Activated CD8-positive, alpha-beta memory T cell treated with anti-CD3 and anti-CD28 coated beads, Interleukin-2, amount 10 ng/mL, durations not matched to agents 7 days and 5 days (primary cell): ENCODE results near the gene ASL. TPM values are rescaled to one million over a fixed set of nuclear protein-coding genes. Genes with fewer than 3 reads are reported as not detected.
"Not testable (repeated sequence)": the region's sequence is repeated elsewhere in the genome, so short reads cannot be mapped to it uniquely, and the experiment has no call there.

Experiments
- ATAC-seq: fragments of 150-1000 bp; cut with Tn5 transposase; one replicate; pipeline ENCODE4 v1.10.0; 2021; ENCODE audit warnings: moderate library complexity
- CTCF ChIA-PET: fragments of 350-600 bp; sonication (Branson Sonifier 250); formaldehyde crosslinking; loops from one replicate; lab custom pipeline; 2021; ENCODE audit warnings: antibody characterized with exemption; lab: Charles Lee
- DNase-seq: peaks from one replicate; pipeline ENCODE4 v3.0.0-alpha.2; 2020
- H3K27ac Mint-ChIP-seq: one replicate; pipeline ENCODE4 v1.8.0; 2021; ENCODE audit warnings: mild to moderate bottlenecking, mixed read lengths
- H3K27me3 Mint-ChIP-seq: one replicate; pipeline ENCODE4 v1.8.0; 2021; ENCODE audit warnings: mixed read lengths
- H3K36me3 Mint-ChIP-seq: one replicate; pipeline ENCODE4 v1.8.0; 2021; ENCODE audit warnings: mild to moderate bottlenecking, mixed read lengths
- H3K4me1 Mint-ChIP-seq: one replicate; pipeline ENCODE4 v1.8.0; 2021; ENCODE audit warnings: mixed read lengths
- H3K4me3 Mint-ChIP-seq: one replicate; pipeline ENCODE4 v1.8.0; 2021; ENCODE audit warnings: mild to moderate bottlenecking, moderate library complexity, mixed read lengths
- H3K9me3 Mint-ChIP-seq: one replicate; pipeline ENCODE4 v1.8.0; 2022; ENCODE audit warnings: low read depth, mixed read lengths
- total RNA-seq, 2 experiments: library from RNA; stranded (reverse); gene quantifications; one replicate each; pipeline ENCODE4 v1.2.3, GENCODE V29; 2021

ASL gene
- total RNA-seq: 10 to 100 TPM; 30.1 to 36.7 TPM

- Mint-ChIP-seq H3K4me3 (peak within 1 kb of the TSS; percentile 80), H3K4me1 (peaks cover 20% of the 10 kb centered on the region), H3K27ac (peak within 1 kb of the TSS; percentile 74), H3K36me3 (no peaks in the 10 kb centered on the region), H3K9me3 (no peaks in the 10 kb centered on the region), H3K27me3 (no peaks in the 10 kb centered on the region)
- ATAC-seq (peak; percentile 98), DNase-seq (peak; percentile 92)
- CTCF ChIA-PET: no interaction called here
These were observed at the start of gene ASL for GRCh38 chr7:66075590-66076461. ASL (plus strand) TSS chr7:66075819; CDS start chr7:66076082, 263 bp downstream.

GRCh38 chr7:66028342-66028741, 47.3 kb upstream of the ASL start:
- CTCF ChIA-PET, H3K36me3 Mint-ChIP-seq, H3K4me1 Mint-ChIP-seq, H3K27ac Mint-ChIP-seq, H3K4me3 Mint-ChIP-seq, H3K9me3 Mint-ChIP-seq, DNase-seq, ATAC-seq: not testable (repeated sequence)
- H3K27me3 Mint-ChIP-seq: peaks cover 10% of the 10 kb centered on the region

DNA sequence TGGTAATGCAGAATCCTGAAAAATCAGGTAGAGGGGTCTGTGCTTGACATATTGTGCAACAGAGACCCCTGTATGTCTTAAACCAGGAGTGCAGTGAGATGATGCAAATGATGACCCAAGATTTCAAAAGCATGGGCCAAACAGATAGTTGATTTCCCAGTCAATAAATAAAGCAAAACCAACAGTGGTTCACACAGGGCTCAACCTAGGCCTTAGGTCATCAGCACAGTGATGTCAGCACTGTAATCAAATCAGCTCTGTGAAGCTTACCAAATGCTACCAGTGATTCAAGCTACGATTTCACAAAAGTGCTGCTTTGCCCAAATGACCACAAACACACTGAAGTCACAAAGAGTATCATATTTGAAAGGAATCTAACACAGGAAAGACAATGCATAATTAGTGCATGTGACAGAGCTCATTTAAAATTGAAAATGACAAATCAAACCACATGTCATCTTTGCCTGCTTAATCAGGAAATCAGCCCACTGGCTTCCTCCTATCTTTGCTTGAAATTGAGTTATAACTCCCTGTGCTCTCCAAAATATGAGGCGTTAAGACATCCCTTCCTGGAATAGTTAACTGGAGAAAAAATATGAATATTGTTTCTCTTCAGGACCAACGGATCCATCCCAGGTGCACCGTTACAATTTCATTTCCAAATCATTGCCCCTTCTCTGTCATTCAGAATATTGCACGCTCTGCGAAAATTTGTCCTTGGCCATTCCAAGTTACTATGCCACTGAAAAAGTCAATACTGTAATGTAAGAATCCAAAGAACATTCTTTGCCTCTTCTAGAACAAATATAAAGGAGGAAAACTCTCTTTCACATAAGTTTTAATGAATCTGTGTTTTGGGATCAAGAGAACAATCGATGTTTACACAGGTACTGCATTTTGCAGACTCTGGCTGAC, 41.9 kb upstream of the ASL start:
- H3K36me3 Mint-ChIP-seq: no peaks in the 10 kb centered on the region
- H3K4me3 Mint-ChIP-seq: no peak overlapping the region
- ATAC-seq (peak; percentile 45), DNase-seq (no peak)
- CTCF ChIA-PET: interaction anchor here (1.1 kb wide), 1 partner anchor 38 kb away, joined by 3 read pairs; no protein-coding TSS in a partner anchor
- no peaks in the 10 kb centered on the region for H3K9me3 Mint-ChIP-seq
- peaks cover 4% of the 10 kb centered on the region for H3K27me3 Mint-ChIP-seq
- H3K27ac Mint-ChIP-seq: no peak overlapping the region
- H3K4me1 Mint-ChIP-seq: peaks cover 17% of the 10 kb centered on the region

DNA sequence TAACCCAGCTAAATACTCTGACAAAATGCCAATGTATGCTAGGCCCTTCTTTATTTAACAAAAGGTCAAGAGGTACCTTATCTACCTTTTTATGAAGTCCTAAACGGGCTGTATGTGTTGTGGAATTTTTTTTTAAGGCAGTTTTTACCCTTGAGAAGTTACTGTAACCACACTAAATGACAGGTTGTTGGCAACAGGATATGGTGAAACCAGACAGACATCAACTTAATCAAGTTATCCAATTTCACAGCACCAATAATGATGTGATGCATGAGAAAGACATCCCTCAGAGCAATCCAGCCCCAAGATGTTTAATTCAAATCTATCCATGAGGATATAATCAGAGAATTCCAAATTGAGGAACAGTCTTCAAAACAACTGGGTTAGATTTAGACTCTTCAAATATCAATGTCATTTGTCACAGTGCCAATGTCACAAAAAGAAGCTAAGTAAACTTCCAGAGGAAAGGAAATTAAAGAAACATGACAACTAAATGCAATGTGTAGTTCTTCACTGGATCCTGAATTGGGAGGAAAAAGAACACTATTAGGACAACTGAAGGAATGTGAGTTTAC, 41.1 kb upstream of the ASL start:
- H3K9me3 Mint-ChIP-seq, CTCF ChIA-PET, H3K36me3 Mint-ChIP-seq, H3K4me3 Mint-ChIP-seq, H3K27me3 Mint-ChIP-seq, H3K27ac Mint-ChIP-seq, DNase-seq, ATAC-seq: not testable (repeated sequence)
- peaks cover 17% of the 10 kb centered on the region for H3K4me1 Mint-ChIP-seq

GRCh38 chr7:66036382-66036781, 39.2 kb upstream of the ASL start:
- CTCF ChIA-PET: no interaction called here
- DNase-seq (no peak), ATAC-seq (no peak)
- Mint-ChIP-seq H3K27ac (no peak overlapping the region), H3K4me3 (no peak overlapping the region), H3K4me1 (peaks cover 13% of the 10 kb centered on the region), H3K36me3 (no peaks in the 10 kb centered on the region), H3K9me3 (no peaks in the 10 kb centered on the region), H3K27me3 (peaks cover 8% of the 10 kb centered on the region)

DNA sequence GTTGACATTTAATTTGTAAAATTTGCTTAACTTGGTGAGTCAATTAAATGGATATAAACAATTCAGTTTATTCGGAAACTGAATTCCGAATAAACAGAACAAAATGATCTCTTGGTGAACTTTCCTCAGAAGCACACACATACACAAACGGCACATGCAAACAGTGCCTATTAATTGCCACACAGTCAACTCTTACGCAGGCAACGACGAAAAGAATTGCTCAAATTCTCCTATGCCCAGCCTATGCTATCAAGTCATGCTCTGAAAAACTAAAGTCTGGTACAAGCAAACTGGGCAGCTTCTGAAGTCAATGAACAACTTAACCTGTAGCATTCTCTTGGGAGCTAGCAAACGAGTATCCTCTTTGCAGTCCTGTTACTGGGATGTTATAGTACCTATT, 38.8 kb upstream of the ASL start:
- Mint-ChIP-seq H3K27me3 (peaks cover 10% of the 10 kb centered on the region), H3K36me3 (no peaks in the 10 kb centered on the region), H3K27ac (no peak overlapping the region), H3K4me3 (no peak overlapping the region), H3K4me1 (peaks cover 13% of the 10 kb centered on the region), H3K9me3 (no peaks in the 10 kb centered on the region)
- DNase-seq (no peak), ATAC-seq (no peak)
- CTCF ChIA-PET: no interaction called here

DNA sequence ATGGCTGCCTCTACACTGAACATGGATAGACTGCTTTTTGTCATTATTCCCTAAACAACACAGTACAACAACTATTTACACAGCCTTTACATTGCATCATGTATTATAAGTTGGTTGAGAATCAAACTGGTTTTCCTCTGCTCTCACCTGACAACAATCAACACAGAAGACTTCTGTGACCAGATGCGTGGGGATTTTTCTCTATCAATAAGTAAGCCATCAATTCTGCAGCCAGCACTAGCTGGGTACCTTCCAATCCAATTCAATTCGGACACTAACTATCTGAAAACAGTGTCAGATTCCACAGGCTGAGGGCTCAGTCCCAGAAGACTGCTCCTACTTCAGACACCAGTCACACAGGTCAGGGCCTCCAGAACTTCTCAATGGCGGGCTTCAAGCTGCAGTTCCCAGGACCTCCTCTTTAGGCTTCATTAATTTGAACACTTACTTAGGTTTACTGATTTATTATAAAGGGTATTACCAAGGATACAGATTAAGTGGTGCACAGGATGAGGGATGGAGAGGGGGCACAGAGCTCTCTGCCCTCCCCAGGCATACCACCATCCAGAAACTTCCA, 36.4 kb upstream of the ASL start:
- no peak for DNase-seq
- CTCF ChIA-PET: interaction anchor here (1.2 kb wide), 1 partner anchor 8 kb away, joined by 3 read pairs; no protein-coding TSS in a partner anchor
- Mint-ChIP-seq H3K36me3 (no peaks in the 10 kb centered on the region), H3K4me3 (no peak overlapping the region), H3K27ac (no peak overlapping the region), H3K4me1 (peaks cover 4% of the 10 kb centered on the region), H3K9me3 (no peaks in the 10 kb centered on the region), H3K27me3 (peaks cover 19% of the 10 kb centered on the region)
- ATAC-seq: no peak

DNA sequence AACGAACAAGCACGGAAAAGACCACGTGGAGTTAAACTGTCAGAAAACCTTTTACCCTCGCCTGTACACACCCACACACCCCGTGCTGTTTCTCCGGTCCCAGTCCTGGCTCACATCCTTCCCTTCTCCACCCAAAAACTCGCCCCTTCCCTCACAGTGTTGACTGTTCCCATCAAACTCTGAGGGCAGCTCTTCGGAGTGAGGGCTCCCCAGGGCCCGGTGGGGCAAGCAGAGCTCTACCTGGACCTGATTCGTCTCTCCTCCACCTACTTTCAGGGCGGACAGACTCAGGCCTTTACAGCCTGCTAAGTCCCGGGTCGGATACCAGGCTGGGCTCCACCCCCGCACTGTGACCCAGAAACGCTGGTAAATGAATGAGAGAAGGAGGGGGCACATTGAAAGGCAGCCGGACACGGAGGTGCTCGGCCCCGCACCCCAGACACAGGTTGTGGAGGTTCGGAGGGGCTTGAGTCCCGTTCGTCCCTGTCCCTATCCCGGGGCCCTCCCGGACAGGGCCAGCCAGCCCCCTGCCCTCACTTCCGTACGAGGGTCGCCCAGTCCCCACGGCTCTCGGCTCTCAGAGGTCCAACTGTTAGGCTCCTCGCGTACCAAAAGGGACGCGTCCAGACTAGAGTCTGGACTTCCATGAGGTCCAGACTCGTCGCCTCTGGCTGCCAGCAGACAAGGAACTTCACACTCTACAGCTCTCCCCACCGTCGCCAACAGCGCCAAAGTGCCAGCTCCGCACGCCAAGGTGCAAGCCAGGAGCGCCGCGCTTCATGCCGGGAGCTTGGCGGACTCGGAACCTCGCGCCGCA, 31.7 kb upstream of the ASL start:
- no peak for DNase-seq
- H3K9me3 Mint-ChIP-seq: no peaks in the 10 kb centered on the region
- CTCF ChIA-PET: no interaction called here
- peaks cover 2% of the 10 kb centered on the region for H3K4me1 Mint-ChIP-seq
- no peak overlapping the region for H3K27ac Mint-ChIP-seq
- H3K27me3 Mint-ChIP-seq: peaks cover 27% of the 10 kb centered on the region
- H3K36me3 Mint-ChIP-seq: no peaks in the 10 kb centered on the region
- ATAC-seq: peak; percentile 66
- H3K4me3 Mint-ChIP-seq: peak overlapping the region; percentile 47

GRCh38 chr7:66044498-66044854, 31.1 kb upstream of the ASL start:
- not testable (repeated sequence) for H3K27ac Mint-ChIP-seq, H3K36me3 Mint-ChIP-seq, H3K9me3 Mint-ChIP-seq, H3K4me1 Mint-ChIP-seq, DNase-seq
- CTCF ChIA-PET: interaction anchor here (0.6 kb wide), 1 partner anchor 202 kb away, joined by 4 read pairs; no protein-coding TSS in a partner anchor
- H3K4me3 Mint-ChIP-seq: peak overlapping the region; percentile 47
- peak; percentile 16 for ATAC-seq
- peaks cover 27% of the 10 kb centered on the region for H3K27me3 Mint-ChIP-seq

- Mint-ChIP-seq H3K27me3 (peaks cover 19% of the 10 kb centered on the region), H3K9me3 (no peaks in the 10 kb centered on the region), H3K4me1 (peaks cover 2% of the 10 kb centered on the region), H3K27ac (no peak overlapping the region), H3K4me3 (no peak overlapping the region), H3K36me3 (no peaks in the 10 kb centered on the region)
- DNase-seq (no peak), ATAC-seq (no peak)
- CTCF ChIA-PET: no interaction called here
These were observed 28.2 kb upstream of the ASL start for GRCh38 chr7:66047426-66047825.

DNA sequence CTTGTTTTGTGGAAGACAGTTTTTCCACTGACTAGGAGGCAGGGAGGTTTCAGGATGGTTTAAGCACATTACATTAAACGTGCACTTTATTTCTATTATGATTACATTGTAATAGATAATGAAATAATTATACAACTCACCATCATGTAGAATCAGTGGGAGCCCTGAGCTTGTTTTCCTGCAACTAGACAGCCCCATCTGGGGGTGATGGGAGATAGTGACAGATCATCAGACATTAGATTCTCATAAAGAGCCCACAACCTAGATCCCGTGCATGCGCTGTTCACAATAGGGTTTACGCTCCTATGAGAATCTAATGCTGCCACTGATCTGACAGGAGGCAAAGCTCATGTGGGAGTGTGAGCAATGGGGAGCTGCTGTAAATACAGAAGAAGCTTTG, 25.7 kb upstream of the ASL start:
- H3K27me3 Mint-ChIP-seq: not testable (repeated sequence)

GRCh38 chr7:66050337-66050957, 25.2 kb upstream of the ASL start:
- ATAC-seq: no peak
- no peaks in the 10 kb centered on the region for H3K9me3 Mint-ChIP-seq
- H3K36me3 Mint-ChIP-seq: no peaks in the 10 kb centered on the region
- no peak overlapping the region for H3K27ac Mint-ChIP-seq
- H3K27me3 Mint-ChIP-seq: peaks cover 5% of the 10 kb centered on the region
- CTCF ChIA-PET: no interaction called here
- peaks cover 19% of the 10 kb centered on the region for H3K4me1 Mint-ChIP-seq
- DNase-seq: no peak
- H3K4me3 Mint-ChIP-seq: no peak overlapping the region

More for the DNA sequence above, 25.7 kb upstream of the ASL start:
- H3K27ac Mint-ChIP-seq, ATAC-seq, CTCF ChIA-PET, DNase-seq, H3K4me3 Mint-ChIP-seq, H3K36me3 Mint-ChIP-seq, H3K9me3 Mint-ChIP-seq: not testable (repeated sequence)
- peaks cover 13% of the 10 kb centered on the region for H3K4me1 Mint-ChIP-seq
